GM21367 (cell line): ENCODE measurements around the gene COL26A1.
"Not testable (repeated sequence)": the region's sequence is repeated elsewhere in the genome, so short reads cannot be mapped to it uniquely, and the experiment has no call there.

ENCODE experiments used
- ATAC-seq: cut with Tn5 transposase; IDR thresholded peaks from one replicate; pipeline ENCODE4 v1.9.1; 2021; ENCODE audit not compliant: unreplicated experiment

The COL26A1 gene

GRCh38 chr7:101490439-101490838 is 127.8 kb downstream of the COL26A1 start:
- ATAC-seq, result not testable (repeated sequence)

GRCh38 chr7:101491442-101491841 is 128.8 kb downstream of the COL26A1 start:
- not testable (repeated sequence) for ATAC-seq

DNA sequence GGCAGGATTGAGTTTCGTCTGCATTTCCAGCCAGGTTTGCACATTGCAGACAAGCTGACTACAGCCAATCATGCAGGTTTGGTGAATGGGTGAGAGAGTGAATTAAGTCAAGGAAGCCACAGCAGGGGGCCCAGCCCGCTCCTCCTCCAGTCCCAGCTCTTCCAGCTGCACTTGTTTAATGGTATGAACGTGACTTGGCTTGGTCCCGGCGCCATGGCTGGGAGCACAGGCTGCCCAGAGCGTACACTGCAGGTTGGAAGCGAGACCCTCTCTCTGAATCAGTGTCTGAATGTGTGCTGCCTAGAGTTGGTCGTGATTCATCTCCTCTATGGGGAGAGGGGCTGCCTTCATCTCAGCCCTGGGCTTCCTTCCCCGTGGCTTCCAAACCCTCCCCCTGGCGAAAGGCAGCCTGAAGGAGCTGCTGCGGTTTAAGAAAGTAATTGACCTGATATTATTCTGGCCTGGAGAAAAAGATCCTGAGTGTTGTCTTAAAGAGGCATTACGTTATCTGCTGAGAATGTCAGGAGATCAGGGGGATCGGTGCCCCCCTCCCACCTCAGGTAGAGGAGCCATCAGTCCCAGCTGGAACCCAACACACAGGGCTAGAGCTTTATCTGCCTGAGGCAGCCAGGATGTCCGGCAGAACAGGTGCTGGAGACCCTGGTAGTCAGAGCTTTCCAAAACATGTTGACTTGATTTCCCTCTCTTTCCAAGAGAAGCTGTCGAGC is 132.1 kb downstream of the COL26A1 start:
- ATAC-seq, result no peak

DNA sequence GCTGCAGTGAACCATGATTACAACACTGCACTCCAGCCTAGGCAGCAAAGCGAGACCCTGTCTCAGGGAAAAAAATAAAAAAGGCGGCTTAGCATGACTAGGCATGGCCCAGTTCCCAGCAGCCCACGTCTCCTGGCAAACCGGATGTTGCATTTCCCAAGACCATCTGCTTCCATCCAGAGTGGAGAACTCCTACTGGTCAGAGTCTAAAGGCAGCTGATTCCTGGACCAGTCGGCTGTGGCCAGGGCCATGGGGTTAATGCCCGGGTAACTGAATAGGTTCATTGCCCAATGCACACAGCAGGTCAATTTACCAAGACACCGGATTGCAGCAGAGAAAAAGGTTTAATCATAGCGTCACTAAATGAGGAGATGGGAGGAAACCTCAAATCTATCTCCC is 133.3 kb downstream of the COL26A1 start:
- no peak for ATAC-seq

- no peak for ATAC-seq
Observed at GRCh38 chr7:101501351-101501750, 138.7 kb downstream of the COL26A1 start.

GRCh38 chr7:101502466-101503098 is 139.9 kb downstream of the COL26A1 start:
- ATAC-seq, result no peak

DNA sequence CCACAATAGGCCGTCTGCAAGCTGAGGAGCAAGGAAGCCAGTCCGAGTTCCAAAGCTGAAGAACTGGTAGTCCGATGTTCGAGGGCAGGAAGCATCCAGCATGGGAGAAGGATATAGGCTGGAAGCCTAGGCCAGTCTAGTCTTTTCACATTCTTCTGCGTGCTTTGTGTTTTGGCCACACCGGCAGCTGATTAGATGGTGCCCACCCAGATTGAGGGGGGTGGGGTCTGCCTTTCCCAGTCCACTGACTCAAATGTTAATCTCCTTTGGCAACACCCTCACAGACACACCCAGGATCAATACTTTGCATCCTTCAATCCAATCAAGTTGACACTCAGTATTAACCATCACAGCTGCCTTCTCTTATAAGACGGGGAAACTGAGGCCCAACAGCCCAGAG is 142.8 kb downstream of the COL26A1 start:
- not testable (repeated sequence) for ATAC-seq

DNA sequence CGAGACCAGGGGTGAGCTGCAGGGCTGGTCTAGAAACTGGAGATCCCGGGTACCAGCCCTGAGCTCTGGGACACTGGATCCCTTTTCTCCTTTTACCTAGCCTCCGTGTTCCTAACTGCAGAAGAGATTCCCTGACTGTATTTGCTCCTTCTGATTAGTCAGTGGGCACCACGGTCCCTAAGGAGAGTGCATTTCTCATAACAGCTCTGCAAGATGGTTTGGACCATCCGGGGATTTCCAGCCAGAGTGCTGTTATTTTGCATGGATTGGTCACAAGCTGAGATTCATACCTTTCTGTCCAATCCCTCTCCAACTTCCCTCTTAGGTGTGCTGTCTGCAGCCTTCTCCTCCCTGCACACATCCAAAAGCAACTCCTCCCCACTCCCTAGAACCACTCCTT is 143.9 kb downstream of the COL26A1 start:
- ATAC-seq, result no peak

- ATAC-seq, result no peak
Observed at GRCh38 chr7:101507327-101507726, 144.7 kb downstream of the COL26A1 start.

DNA sequence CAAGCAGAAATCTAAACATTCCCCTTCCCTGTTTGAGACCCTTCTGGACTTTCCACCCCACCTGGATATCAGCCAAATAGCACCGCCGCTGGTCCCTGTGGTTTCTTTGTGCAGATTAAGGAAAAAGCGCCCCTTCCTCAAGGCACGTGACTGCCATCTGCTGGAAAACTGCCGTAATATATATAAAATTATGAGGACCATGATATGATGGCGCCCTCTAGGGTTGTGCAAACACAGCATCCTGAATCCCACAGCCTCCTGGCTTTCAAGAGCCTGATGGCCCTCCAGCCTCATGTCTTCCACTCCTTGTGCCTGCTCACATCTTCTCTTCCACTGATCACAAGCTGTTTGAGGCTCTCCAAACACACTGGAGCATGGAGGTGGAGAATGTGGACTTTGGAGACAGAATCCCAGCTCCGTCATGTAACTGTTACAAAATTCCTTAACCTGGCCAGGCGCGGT is 145.1 kb downstream of the COL26A1 start:
- ATAC-seq, result no peak

GRCh38 chr7:101510297-101510696 is 147.6 kb downstream of the COL26A1 start:
- ATAC-seq, result no peak

GRCh38 chr7:101511965-101512364 is 149.3 kb downstream of the COL26A1 start:
- ATAC-seq, result no peak

DNA sequence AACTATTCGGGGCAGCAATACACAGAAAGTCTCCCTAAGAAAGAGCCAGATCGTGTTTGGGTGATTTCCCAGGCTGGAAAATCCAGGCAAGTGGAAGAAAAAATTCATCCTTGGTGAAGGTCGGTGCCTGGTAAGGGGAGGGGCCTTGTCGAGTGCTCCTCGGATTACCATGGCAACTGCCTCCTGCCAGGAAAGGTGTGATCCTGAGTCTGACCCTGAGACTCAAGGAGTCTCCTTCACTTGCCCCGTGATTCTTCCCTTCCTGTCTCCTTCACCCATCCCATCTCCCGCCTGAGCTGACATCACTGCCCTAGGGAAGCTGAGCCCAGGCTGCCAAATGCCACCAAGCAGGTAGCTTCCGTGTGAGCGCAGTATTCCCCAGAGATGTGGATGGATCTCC is 154.2 kb downstream of the COL26A1 start:
- ATAC-seq, result no peak

- ATAC-seq, result no peak
Observed at GRCh38 chr7:101517304-101517703, 154.6 kb downstream of the COL26A1 start.

DNA sequence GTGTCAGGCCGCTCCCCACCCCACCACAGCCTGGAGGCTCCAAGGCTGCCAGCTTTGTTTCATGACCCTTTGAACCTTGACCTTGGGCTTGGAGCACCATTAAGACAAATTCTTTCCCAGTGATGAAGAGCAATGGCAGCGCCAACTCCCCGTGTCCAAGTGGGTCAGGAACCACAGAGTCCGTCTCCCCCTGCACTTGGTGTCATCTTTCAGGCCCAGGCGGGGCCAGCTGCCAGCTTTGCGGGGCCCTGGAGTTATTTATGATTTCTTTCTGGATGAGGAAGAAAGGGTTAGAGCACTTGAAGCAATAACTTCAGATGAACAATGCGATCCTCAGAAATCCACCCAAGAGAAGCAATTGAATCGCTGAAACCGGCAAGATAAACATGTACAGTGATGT is 155.7 kb downstream of the COL26A1 start:
- no peak for ATAC-seq

- no peak for ATAC-seq
Observed at GRCh38 chr7:101519324-101520023, 156.8 kb downstream of the COL26A1 start.

DNA sequence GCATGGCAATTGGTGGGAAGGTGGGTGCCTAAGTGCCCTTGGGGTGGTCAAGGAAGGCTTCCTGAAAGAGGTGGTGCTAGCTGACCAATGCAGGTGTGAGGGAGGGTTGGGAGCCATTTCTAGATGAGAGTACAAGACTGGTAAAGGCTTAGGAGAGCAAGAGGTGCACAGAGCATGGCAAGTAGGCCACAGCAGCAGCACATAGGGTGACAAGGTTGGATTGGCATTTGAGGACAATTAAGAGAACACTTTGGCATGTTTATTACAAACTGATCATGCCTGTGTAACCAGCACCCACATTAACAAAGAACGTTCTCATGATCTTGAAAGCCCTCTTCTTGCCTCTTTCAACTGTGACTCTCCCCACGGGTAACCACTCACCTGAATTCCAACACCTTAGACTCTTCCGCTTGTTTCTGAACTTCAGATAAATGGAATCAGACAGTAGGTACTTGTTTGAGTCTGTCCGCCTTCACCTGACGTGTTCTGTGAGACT is 158.8 kb downstream of the COL26A1 start:
- ATAC-seq, result no peak

DNA sequence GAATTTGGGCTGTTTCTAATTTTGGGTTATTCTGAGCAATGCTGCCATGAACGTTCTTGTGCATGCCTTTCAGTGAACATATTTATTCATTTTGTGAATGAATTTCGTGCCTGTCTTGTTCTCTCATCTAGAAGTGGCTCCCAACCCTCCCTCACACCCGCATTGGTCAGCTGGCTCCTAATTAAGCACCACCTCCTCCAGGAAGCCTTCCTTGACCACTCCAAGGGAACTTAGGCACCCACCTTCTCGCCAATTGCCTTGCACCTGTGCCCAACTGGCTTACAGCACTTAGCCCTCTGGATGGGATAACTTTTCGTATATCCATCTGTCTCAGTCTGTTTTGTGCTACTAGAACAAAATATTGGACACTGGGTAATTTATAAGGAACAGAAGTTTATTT is 159.3 kb downstream of the COL26A1 start:
- no peak for ATAC-seq

- ATAC-seq, result no peak
Observed at GRCh38 chr7:101527844-101528667, 165.4 kb downstream of the COL26A1 start.

DNA sequence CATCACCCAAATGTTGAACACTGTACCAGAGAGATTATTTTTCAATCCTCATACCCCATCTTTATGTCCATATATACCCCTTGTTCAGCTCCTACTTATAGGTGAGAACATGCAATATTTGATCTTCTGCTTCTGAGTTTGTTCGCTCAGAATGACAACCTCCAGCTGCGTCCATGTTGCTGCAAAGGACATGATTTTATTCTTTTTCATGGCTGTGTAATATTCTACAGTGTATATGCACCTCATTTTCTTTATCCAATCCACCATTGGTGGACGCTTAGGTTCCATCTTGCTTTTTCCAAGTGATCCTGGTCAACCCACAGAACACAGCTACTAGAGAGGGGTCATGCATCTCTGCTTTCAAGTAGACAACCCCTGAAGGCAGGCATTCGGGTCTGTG is 166.9 kb downstream of the COL26A1 start:
- no peak for ATAC-seq
